ENCODE measurements around the gene NLK.

- TF ChIP-seq CTCF (IDR thresholded peaks at IDR 0.05): no peak
- no peak for TF ChIP-seq POLR2AphosphoS5 (IDR thresholded peaks at IDR 0.05)
Observed at GRCh38 chr17:28069061-28069460, 26.6 kb downstream of the NLK start.

Measured in sigmoid colon (tissue), 4 donors.